GM12878 (cell line): ENCODE data around the gene PPP2R1B. TPM values are rescaled to one million over a fixed set of nuclear protein-coding genes. Genes with fewer than 3 reads are reported as not detected.

Source experiments
- ATAC-seq: fragments of 200-7000 bp; cut with Tn5 transposase; 3 replicates; pipeline ENCODE4 v1.9.1; 2020; ENCODE audit warnings: mild to moderate bottlenecking, moderate library complexity
- BruUV-seq: library from RNA; stranded (reverse); fragments of 400-500 nt; replicated peaks from 2 replicates; lab custom pipeline; 2021; lab: Mats Ljungman, UMichigan
- CTCF ChIA-PET: fragments of 300-600 bp; sonication (Branson Sonifier 250); formaldehyde crosslinking; extraction: SDS; loops from one replicate; lab custom pipeline; 2021; ENCODE audit warnings: inconsistent platforms; lab: Yijun Ruan, JAX
- POLR2A ChIA-PET: fragments of 350-600 bp; formaldehyde crosslinking; extraction: SDS; loops from one replicate; lab custom pipeline; 2021; ENCODE audit warnings: inconsistent platforms; lab: Charles Lee
- RAD21 ChIA-PET: fragments of 300-600 bp; sonication (Branson Sonifier 250); formaldehyde crosslinking; loops from one replicate; lab custom pipeline; 2023; ENCODE audit warnings: antibody characterized with exemption; ENCODE audit not compliant: unreplicated experiment; lab: Charles Lee
- SMC1A ChIA-PET: fragments of 300-600 bp; sonication (Branson Sonifier 250); formaldehyde crosslinking; loops from one replicate; lab custom pipeline; 2023; ENCODE audit not compliant: unreplicated experiment, uncharacterized antibody; lab: Charles Lee
- DNase-seq: peaks from one replicate; pipeline ENCODE4 v3.0.0-alpha.2; 2011; ENCODE audit warnings: low read depth, low spot score
- FAIRE-seq: peaks from 3 replicates; lab custom pipeline; 2011; peaks lifted over from hg19 to GRCh38; lab: Jason Lieb, UNC
- H2AFZ ChIP-seq: 2 replicates; pipeline ENCODE4 v1.6.0; 2011; ENCODE audit warnings: low read depth, low read length, control low read depth; ENCODE audit not compliant: control insufficient read depth
- H3K27ac ChIP-seq: 2 replicates; pipeline ENCODE4 v1.5.1; 2011; ENCODE audit warnings: control low read depth; ENCODE audit not compliant: control insufficient read depth, insufficient read depth
- H3K27me3 ChIP-seq, 2 experiments: replicated peaks in 1 of 2; 2 replicates each; pipeline versions ENCODE4 v1.6.0 to v1.6.1; 2011; ENCODE audit warnings: low read length in 1 of 2; ENCODE audit not compliant: control insufficient read depth in 2 of 2, insufficient read depth in 2 of 2
- H3K36me3 ChIP-seq, 2 experiments: 2 replicates each; pipeline ENCODE4 v1.5.1; 2011; ENCODE audit warnings: low read length in 1 of 2; ENCODE audit not compliant: control insufficient read depth in 2 of 2, insufficient read depth in 2 of 2
- H3K4me1 ChIP-seq: 2 replicates; pipeline ENCODE4 v1.6.1; 2011; ENCODE audit warnings: mild to moderate bottlenecking, low read length, moderate library complexity, mixed read lengths; ENCODE audit not compliant: control insufficient read depth, insufficient read depth
- H3K4me2 ChIP-seq: 2 replicates; pipeline ENCODE4 v1.6.0; 2011; ENCODE audit warnings: control low read depth; ENCODE audit not compliant: control insufficient read depth, insufficient read depth
- H3K4me3 ChIP-seq: fragments of 200-600 bp; sonication (generic); 2 replicates; pipeline ENCODE4 v1.5.1; 2016
- H3K79me2 ChIP-seq: 2 replicates; pipeline ENCODE4 v1.6.0; 2011; ENCODE audit warnings: low read length; ENCODE audit not compliant: control insufficient read depth, insufficient read depth
- H3K9ac ChIP-seq: 2 replicates; pipeline ENCODE4 v1.8.0; 2011; ENCODE audit warnings: low read length, control low read depth, mixed read lengths; ENCODE audit not compliant: control insufficient read depth, insufficient read depth
- H3K9me3 ChIP-seq: replicated peaks from 3 replicates; pipeline ENCODE4 v1.5.1; 2011; ENCODE audit warnings: mild to moderate bottlenecking, low read length; ENCODE audit not compliant: control insufficient read depth, insufficient read depth
- H4K20me1 ChIP-seq: 2 replicates; pipeline ENCODE4 v1.6.0; 2011; ENCODE audit not compliant: control insufficient read depth, insufficient read depth
- BACH1 ChIP-seq: fragments of 450-650 bp; IDR thresholded peaks from 2 replicates; pipeline ENCODE4 v1.6.1; 2017; ENCODE audit warnings: mild to moderate bottlenecking, borderline replicate concordance
- BHLHE40 ChIP-seq, 2 experiments: fragments of 450-650 bp in 1 of 2; IDR thresholded peaks; 2 replicates each; pipeline ENCODE4 v1.6.1; 2011 to 2017; ENCODE audit warnings: low read depth in 2 of 2, borderline replicate concordance in 1 of 2, improper control_type of control experiment in 1 of 2, low read length in 1 of 2, mild to moderate bottlenecking in 1 of 2
- BRCA1 ChIP-seq: IDR thresholded peaks from 2 replicates; pipeline ENCODE4 v1.6.1; 2011; ENCODE audit warnings: low read depth, low read length, improper control_type of control experiment
- CBX3 ChIP-seq: fragments of 200-600 bp; sonication (generic); IDR thresholded peaks from 2 replicates; pipeline ENCODE4 v1.6.1; 2016; ENCODE audit warnings: low read depth, borderline replicate concordance
- LARP7 ChIP-seq: fragments of 450-650 bp; IDR thresholded peaks from 2 replicates; pipeline ENCODE4 v1.6.1; 2017; ENCODE audit warnings: mild to moderate bottlenecking
- NKRF ChIP-seq: fragments of 450-650 bp; conservative IDR thresholded peaks from 2 replicates; pipeline ENCODE4 v1.6.1; 2017; ENCODE audit warnings: mild to moderate bottlenecking, moderate library complexity
- NR2C2 ChIP-seq: IDR thresholded peaks from 2 replicates; pipeline ENCODE4 v1.6.1; 2011; ENCODE audit warnings: borderline replicate concordance, low read depth; ENCODE audit not compliant: control insufficient read depth, insufficient read length
- RBBP5 ChIP-seq: fragments of 200-600 bp; sonication (generic); conservative IDR thresholded peaks from 2 replicates; pipeline ENCODE4 v1.6.1; 2016
- SIX5 ChIP-seq: IDR thresholded peaks from 2 replicates; pipeline ENCODE4 v1.6.1; 2011; ENCODE audit warnings: mild to moderate bottlenecking, low read depth, low read length, moderate library complexity; ENCODE audit not compliant: severe bottlenecking
- SREBF1 ChIP-seq: IDR thresholded peaks from 2 replicates; pipeline ENCODE4 v1.6.1; 2012; ENCODE audit warnings: mild to moderate bottlenecking, low read length
- SRF ChIP-seq, 2 experiments: IDR thresholded peaks; 2 replicates each; pipeline ENCODE4 v1.6.1; 2011; ENCODE audit warnings: low read depth in 2 of 2, low read length in 2 of 2, mild to moderate bottlenecking in 1 of 2, moderate library complexity in 1 of 2
- SUPT20H ChIP-seq: IDR thresholded peaks from 2 replicates; pipeline ENCODE4 v1.6.1; 2011; ENCODE audit warnings: low read depth, mild to moderate bottlenecking, low read length, moderate library complexity, borderline replicate concordance; ENCODE audit not compliant: control insufficient read depth
- TCF3 ChIP-seq: IDR thresholded peaks from 2 replicates; pipeline ENCODE4 v1.6.1; 2012; ENCODE audit warnings: low read depth, mild to moderate bottlenecking, low read length, borderline replicate concordance; ENCODE audit not compliant: insufficient read depth
- ZZZ3 ChIP-seq: IDR thresholded peaks from 2 replicates; pipeline ENCODE4 v1.6.1; 2011; ENCODE audit warnings: low read depth; ENCODE audit not compliant: control insufficient read depth, insufficient read length
- WGBS: methylation state at CpG from one replicate; pipeline ENCODE4 v1.1.6; 2016; ENCODE audit warnings: low lambda C conversion rate; ENCODE audit not compliant: insufficient replicate concordance, insufficient coverage; ENCODE audit errors: missing lambda C conversion rate; 5-methylcytosine and 5-hydroxymethylcytosine counted together
- in situ Hi-C: fragments of 300-500 bp; cut with MboI; formaldehyde crosslinking; loops from 9 replicates; pipeline ENCODE4 v1.14.3; 2018; ENCODE audit warnings: mixed read lengths
- intact Hi-C: fragments of 100-400 bp; cut with micrococcal nuclease; formaldehyde crosslinking; loops from one replicate; pipeline ENCODE4 v1.14.2; 2022; ENCODE audit not compliant: unreplicated experiment
- polyA plus RNA-seq, 11 experiments: library from polyadenylated mRNA; depleted of rRNA in 4 of 11; unstranded in 6 of 11; stranded (reverse) in 5 of 11; fragments of >200 nt; fragmentation: Nextera tagmentation in 4 of 11; fragmentation: Illumina TruSeq in 1 of 11; extraction: Ambion mirVana in 4 of 11; extraction: Trizol in 1 of 11; gene quantifications; 1 replicate in 1 of 11; 2 replicates in 10 of 11; pipeline versions ENCODE4 v1.2.1 to v1.2.3, GENCODE V29; 2011 to 2016; ENCODE audit warnings: inconsistent platforms in 2 of 11, missing spikeins in 2 of 11, low read depth in 1 of 11
- total RNA-seq, 4 experiments: library from RNA; depleted of rRNA in 3 of 4; stranded (reverse); fragments of >200 nt in 3 of 4; fragmentation: Illumina TruSeq in 1 of 4; extraction: Trizol in 1 of 4; gene quantifications; 2 replicates each; pipeline versions ENCODE4 v1.2.1 to v1.2.3, GENCODE V29; 2013 to 2021

The PPP2R1B gene
- total and polyA plus RNA-seq, 10 of the 15 experiments (the other 5 are each of a cell fraction or from before 2014, with no cell fraction given) = 26.6 to 68.2 (median 35.7) TPM

GRCh38 chr11:111734954-111735261, 31.3 kb downstream of the PPP2R1B start:
- ChIA-PET RAD21 (no interaction called here), POLR2A (interaction anchor here (1.0 to 1.1 kb wide), 2 partner anchors 16 to 37 kb away, joined by 3 to 5 read pairs; no protein-coding TSS in a partner anchor), CTCF (no interaction called here), SMC1A (interaction anchor here (0.6 to 1.1 kb wide), 2 partner anchors 17 to 107 kb away, joined by 3 to 4 read pairs; no protein-coding TSS in a partner anchor)
- no peak overlapping the region for H3K27ac ChIP-seq
- ATAC-seq (no peak), DNase-seq (no peak), FAIRE-seq (no peak)
- H2AFZ ChIP-seq = no peak overlapping the region
- H3K9ac ChIP-seq = no peak overlapping the region
- no peak overlapping the region for H3K4me3 ChIP-seq
- no peak overlapping the region for H3K4me2 ChIP-seq
- peaks cover 5 to 11% of the 10 kb centered on the region in 2 experiments for H3K36me3 ChIP-seq
- intact Hi-C loops (no loop called here), in situ Hi-C loops (no loop called here)
- 89% methylated on average over 6 of the region's 6 CpGs for WGBS
- BruUV-seq = no TSS peak
- H4K20me1 ChIP-seq = no peaks in the 10 kb centered on the region; the same call in 1 of the 2 replicates
- no peaks in the 10 kb centered on the region for H3K27me3 ChIP-seq
- H3K79me2 ChIP-seq = no peaks in the 10 kb centered on the region
- no peaks in the 10 kb centered on the region for H3K9me3 ChIP-seq
- no peaks in the 10 kb centered on the region for H3K4me1 ChIP-seq
- no peak for TF ChIP-seq BHLHE40 (IDR thresholded peaks at IDR 0.05; ENCODE audit: borderline replicate concordance in 1 of 2, low read depth in 2 of 2, low read length in 1 of 2)
- TF ChIP-seq NR2C2 = no peak
- TF ChIP-seq CBX3 = no peak
- no peak for TF ChIP-seq NKRF
- TF ChIP-seq SREBF1 = no peak
- TF ChIP-seq RBBP5 = no peak
- no peak for TF ChIP-seq BRCA1
- TF ChIP-seq LARP7 = no peak
- no peak for TF ChIP-seq BACH1
- no peak for TF ChIP-seq SUPT20H
- no peak for TF ChIP-seq SIX5
- no peak for TF ChIP-seq SRF (IDR thresholded peaks at IDR 0.05; ENCODE audit: low read depth in 2 of 2, low read length in 2 of 2)
- TF ChIP-seq TCF3 = no peak
- no peak for TF ChIP-seq ZZZ3
- TF ChIP-seq, all 136 proteins: peak for 0
